Astrocyte of the cerebellum (primary cell): ENCODE results near the gene SAV1.

Experiments used
- DNase-seq: peaks from one replicate; pipeline ENCODE4 v3.0.0-alpha.2; 2011; ENCODE audit warnings: low read depth
- H3K4me3 ChIP-seq: 2 replicates; pipeline ENCODE4 v1.5.1; 2011; ENCODE audit warnings: mild to moderate bottlenecking, low read depth, low read length, moderate library complexity
- in situ Hi-C: cut with HindIII; loops from 2 replicates; pipeline ENCODE4 v1.10.0; 2017; ENCODE audit warnings: low sequenced_read_pairs
- TF ChIP-seq, protein P1 (sequence below): IDR thresholded peaks from 2 replicates; pipeline ENCODE4 v1.5.1; 2012; ENCODE audit warnings: low read length, low read depth, moderate library complexity, mild to moderate bottlenecking; ENCODE audit errors: missing control alignments

Gene SAV1

DNA sequence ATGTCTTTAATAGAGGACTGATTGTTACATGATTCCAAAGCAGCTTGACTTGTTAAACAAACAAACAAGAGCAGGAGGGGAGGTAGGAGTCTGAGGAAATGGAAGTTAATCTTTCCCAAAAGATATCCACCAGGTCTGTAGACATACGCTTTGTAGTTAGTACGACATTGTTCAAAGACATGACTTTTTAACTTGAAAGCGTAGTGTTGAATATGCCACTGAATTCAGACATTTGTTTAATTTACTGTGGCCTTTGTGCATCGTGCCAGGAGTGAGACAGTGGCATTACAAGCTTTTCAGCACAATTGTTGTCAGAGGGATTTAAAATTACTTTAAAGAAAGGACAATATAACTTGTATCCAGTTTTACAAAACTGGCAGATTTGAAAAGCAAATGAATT lies 53.0 kb downstream of the SAV1 start:
- TF ChIP-seq, protein P1, sequence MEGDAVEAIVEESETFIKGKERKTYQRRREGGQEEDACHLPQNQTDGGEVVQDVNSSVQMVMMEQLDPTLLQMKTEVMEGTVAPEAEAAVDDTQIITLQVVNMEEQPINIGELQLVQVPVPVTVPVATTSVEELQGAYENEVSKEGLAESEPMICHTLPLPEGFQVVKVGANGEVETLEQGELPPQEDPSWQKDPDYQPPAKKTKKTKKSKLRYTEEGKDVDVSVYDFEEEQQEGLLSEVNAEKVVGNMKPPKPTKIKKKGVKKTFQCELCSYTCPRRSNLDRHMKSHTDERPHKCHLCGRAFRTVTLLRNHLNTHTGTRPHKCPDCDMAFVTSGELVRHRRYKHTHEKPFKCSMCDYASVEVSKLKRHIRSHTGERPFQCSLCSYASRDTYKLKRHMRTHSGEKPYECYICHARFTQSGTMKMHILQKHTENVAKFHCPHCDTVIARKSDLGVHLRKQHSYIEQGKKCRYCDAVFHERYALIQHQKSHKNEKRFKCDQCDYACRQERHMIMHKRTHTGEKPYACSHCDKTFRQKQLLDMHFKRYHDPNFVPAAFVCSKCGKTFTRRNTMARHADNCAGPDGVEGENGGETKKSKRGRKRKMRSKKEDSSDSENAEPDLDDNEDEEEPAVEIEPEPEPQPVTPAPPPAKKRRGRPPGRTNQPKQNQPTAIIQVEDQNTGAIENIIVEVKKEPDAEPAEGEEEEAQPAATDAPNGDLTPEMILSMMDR = no peak
- H3K4me3 ChIP-seq = no peak overlapping the region
- no peak for DNase-seq
- in situ Hi-C loops = loop anchor here (25.0 kb wide), 1 partner anchor 172 kb away; no protein-coding TSS in a partner anchor

GRCh38 chr14:50612806-50613205 lies 55.3 kb downstream of the SAV1 start:
- DNase-seq = no peak
- in situ Hi-C loops = loop anchor here (25.0 kb wide), 1 partner anchor 174 kb away; no protein-coding TSS in a partner anchor
- no peak overlapping the region for H3K4me3 ChIP-seq
- TF ChIP-seq, protein P1 = no peak

DNA sequence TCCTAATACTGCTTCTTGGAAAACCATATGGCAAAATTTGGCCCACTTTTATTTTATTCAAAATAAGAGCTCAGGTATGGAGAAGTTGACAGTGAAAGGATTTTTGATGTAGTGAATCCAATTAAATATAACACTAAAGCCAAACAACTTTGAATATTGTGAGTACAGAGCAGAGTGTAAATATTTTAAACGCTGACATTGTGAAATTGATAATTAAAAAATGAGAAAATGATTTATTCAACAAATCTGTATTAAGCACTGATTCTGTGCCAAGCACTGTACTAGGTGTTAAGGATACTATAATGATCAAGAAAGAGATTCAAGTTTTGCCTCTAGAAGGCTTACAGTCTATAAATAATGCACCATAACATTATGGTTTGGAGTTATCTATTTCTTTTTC lies 57.6 kb downstream of the SAV1 start:
- in situ Hi-C loops = loop anchor here (25.0 kb wide), 1 partner anchor 177 kb away; no protein-coding TSS in a partner anchor
- no peak overlapping the region for H3K4me3 ChIP-seq
- no peak for DNase-seq
- TF ChIP-seq, protein P1 = no peak

DNA sequence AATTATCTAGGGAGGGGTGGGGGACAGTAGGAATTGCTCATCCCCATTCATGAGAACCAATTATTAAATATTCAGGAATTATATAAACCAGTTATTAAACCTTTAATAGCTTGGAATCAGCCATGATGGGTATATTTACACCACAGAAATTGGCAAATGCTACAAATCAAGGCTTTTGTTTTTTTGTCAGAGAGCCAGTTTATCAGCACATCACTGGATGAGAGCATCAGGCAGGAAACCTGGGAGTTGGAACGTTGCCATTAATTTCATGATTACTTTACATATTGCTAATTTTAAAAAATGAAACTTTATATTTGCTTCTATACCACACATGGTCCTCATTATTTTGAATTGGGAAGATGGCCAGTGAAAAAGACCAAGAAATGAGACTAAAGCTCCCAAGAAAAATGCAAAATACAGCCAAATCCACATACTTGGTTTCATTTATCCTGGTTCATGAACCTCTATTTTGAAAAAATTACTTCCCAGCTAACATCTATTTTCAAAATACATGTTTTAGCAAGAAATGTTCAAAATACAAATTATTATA lies 59.7 kb downstream of the SAV1 start:
- TF ChIP-seq, protein P1 = no peak
- in situ Hi-C loops = loop anchor here (25.0 kb wide), 1 partner anchor 179 kb away; no protein-coding TSS in a partner anchor
- DNase-seq = peak; percentile 40
- no peak overlapping the region for H3K4me3 ChIP-seq

GRCh38 chr14:50607761-50608160 lies 60.3 kb downstream of the SAV1 start:
- no peak for DNase-seq
- in situ Hi-C loops = loop anchor here (25.0 kb wide), 1 partner anchor 180 kb away; no protein-coding TSS in a partner anchor
- TF ChIP-seq, protein P1 = no peak
- H3K4me3 ChIP-seq = no peak overlapping the region

DNA sequence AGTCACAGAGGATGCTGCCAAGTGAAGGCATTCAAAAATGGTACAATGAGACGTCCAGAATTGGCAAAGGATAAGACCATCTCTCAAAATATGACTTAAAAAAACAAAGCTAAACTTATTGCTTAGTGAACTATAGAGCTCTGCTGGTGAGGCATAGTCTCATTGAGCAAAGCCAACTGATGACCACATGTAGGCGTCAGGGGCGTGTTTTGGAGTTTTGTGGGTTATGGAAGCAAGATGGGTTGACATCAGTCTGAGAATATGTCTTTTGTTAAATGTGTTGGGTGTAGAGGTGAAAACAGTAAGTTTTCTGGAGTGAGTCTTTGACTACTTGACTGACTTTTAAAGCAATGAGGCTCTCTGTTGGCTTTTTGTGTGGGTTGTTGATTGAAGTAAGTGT lies 60.9 kb downstream of the SAV1 start:
- DNase-seq = peak; percentile 53
- H3K4me3 ChIP-seq = no peak overlapping the region
- TF ChIP-seq, protein P1 = no peak
- in situ Hi-C loops = loop anchor here (25.0 kb wide), 1 partner anchor 180 kb away; no protein-coding TSS in a partner anchor

- in situ Hi-C loops = loop anchor here (25.0 kb wide), 1 partner anchor 181 kb away; no protein-coding TSS in a partner anchor
- DNase-seq = no peak
- H3K4me3 ChIP-seq = no peak overlapping the region
- TF ChIP-seq, protein P1 = no peak
Observed at GRCh38 chr14:50606468-50606867, 61.6 kb downstream of the SAV1 start.
